A549 treated with ZK216348 at 1 μM for 4 hours (cell line): ENCODE data around the gene GRB2. TPM values are rescaled to one million over a fixed set of nuclear protein-coding genes. Genes with fewer than 3 reads are reported as not detected.

Source experiments
- total RNA-seq: library from RNA; stranded (reverse); fragments of 200-300 nt; extraction: Qiagen RNA extraction; gene quantifications from 5 replicates; pipeline ENCODE4 v1.2.3, GENCODE V29; 2022; ENCODE audit warnings: low read depth

Gene GRB2
- total RNA-seq = 93.8 to 101 TPM (median 94.7 TPM) in 5 replicates

GRCh38 chr17:75405365-75406221, at the start of gene GRB2:
TSS of gene GRB2 (minus strand) at chr17:75405678. CDS start at chr17:75393628, 12,050 bp downstream.

GRCh38 chr17:75289115-75289831, 116.2 kb downstream of the GRB2 start, which contains the start of gene SLC25A19:
TSS of gene SLC25A19 (minus strand) at chr17:75289433. CDS start at chr17:75286764, 2,669 bp downstream.

GRCh38 chr17:75270966-75271232, 134.6 kb downstream of the GRB2 start, which contains the start of gene MIF4GD:
TSS of gene MIF4GD (minus strand) at chr17:75271231. CDS start at chr17:75270195, 1,036 bp downstream.

Other genes with a start within 250 kb of the GRB2 start
- 296 to 622 TPM (median 397 TPM) in 5 replicates for gene SUMO2, start 222.7 kb downstream of the GRB2 start, total RNA-seq
- gene NUP85, start 200.0 kb downstream of the GRB2 start, total RNA-seq = 102 to 109 TPM (median 103 TPM) in 5 replicates
- 25.1 to 35.6 TPM (median 29.2 TPM) in 5 replicates for gene GGA3, start 144.1 kb downstream of the GRB2 start, total RNA-seq
- gene MRPS7, start 143.8 kb downstream of the GRB2 start, total RNA-seq = 143 to 181 TPM (median 173 TPM) in 5 replicates
- 31.3 to 40.8 TPM (median 37.9 TPM) in 5 replicates for gene MIF4GD, start 134.4 kb downstream of the GRB2 start, total RNA-seq
- 13.9 to 20.3 TPM (median 18.8 TPM) in 5 replicates for gene SLC25A19, start 116.2 kb downstream of the GRB2 start, total RNA-seq
- gene TMEM94, start 51.0 kb upstream of the GRB2 start, total RNA-seq = 27.0 to 55.8 TPM (median 51.6 TPM) in 5 replicates
- 7.2 to 12.1 TPM (median 11.0 TPM) in 5 replicates for gene CASKIN2, start 109.9 kb upstream of the GRB2 start, total RNA-seq
- 23.5 to 45.7 TPM (median 41.5 TPM) in 5 replicates for gene TSEN54, start 110.8 kb upstream of the GRB2 start, total RNA-seq
- gene LLGL2, start 120.0 kb upstream of the GRB2 start, total RNA-seq = 12.2 to 32.9 TPM (median 29.6 TPM) in 5 replicates
- gene MYO15B, start 182.1 kb upstream of the GRB2 start, total RNA-seq = 32.3 to 66.7 TPM (median 51.1 TPM) in 5 replicates
- 0.64 to 1.4 TPM (median 1.1 TPM) in 5 replicates for gene SMIM5, start 227.8 kb upstream of the GRB2 start, total RNA-seq